Testis (tissue), 3 donors: ENCODE data around the gene LPAR5. TPM values are rescaled to one million over a fixed set of nuclear protein-coding genes. Genes with fewer than 3 reads are reported as not detected.

ENCODE experiments used
- DNase-seq: peaks from one replicate; pipeline ENCODE4 v3.0.0-alpha.2; 2019
- H3K27ac ChIP-seq, 2 donors: fragments of 200-600 bp; sonication (generic); one replicate each; pipeline ENCODE4 v1.5.1; 2019
- H3K27me3 ChIP-seq: fragments of 200-600 bp; sonication (generic); one replicate; pipeline ENCODE4 v1.5.1; 2019
- H3K36me3 ChIP-seq: fragments of 200-600 bp; sonication (generic); one replicate; pipeline ENCODE4 v1.5.1; 2017; ENCODE audit warnings: low read depth; ENCODE audit errors: missing control alignments
- H3K4me1 ChIP-seq: fragments of 200-600 bp; sonication (generic); one replicate; pipeline ENCODE4 v1.5.1; 2019
- H3K4me3 ChIP-seq, 2 donors: fragments of 200-600 bp; sonication (generic); one replicate each; pipeline ENCODE4 v1.5.1; 2017 to 2019
- H3K9me3 ChIP-seq: fragments of 200-600 bp; sonication (generic); one replicate; pipeline ENCODE4 v1.5.1; 2017
- POLR2A ChIP-seq: fragments of 450-650 bp; IDR thresholded peaks from one replicate; pipeline ENCODE4 v1.6.1; 2017; ENCODE audit warnings: antibody characterized with exemption, mild to moderate bottlenecking, moderate library complexity
- WGBS, 2 donors: methylation state at CpG; one replicate each; pipeline ENCODE4 v1.1.5; 2018; 5-methylcytosine and 5-hydroxymethylcytosine counted together
- intact Hi-C: fragments of 100-400 bp; cut with DNase I; formaldehyde crosslinking; loops from one replicate; pipeline ENCODE4 v1.15.1; 2023; ENCODE audit warnings: low total_unique reads
- polyA plus RNA-seq: library from polyadenylated mRNA; stranded (reverse); fragments of 350-450 nt; fragmentation: Illumina TruSeq; extraction: RNeasy Lipid Tissue Mini Kit (QIAGEN cat#74804); gene quantifications from one replicate; pipeline ENCODE4 v1.2.3, GENCODE V29; 2014; ENCODE audit warnings: low read depth, low replicate concordance; ENCODE audit not compliant: insufficient read depth
- total RNA-seq, 2 donors: library from RNA; depleted of rRNA; stranded (reverse); fragments of >200 nt; gene quantifications; one replicate each; pipeline ENCODE4 v1.2.3, GENCODE V29; 2016
- TF ChIP-seq, protein P1 (sequence below), 3 experiments: fragments of 450-650 bp in 2 of 3; fragments of 200-600 bp in 1 of 3; sonication (generic) in 1 of 3; IDR thresholded peaks; one replicate each; pipeline ENCODE4 v1.5.1; 2016 to 2019; ENCODE audit warnings: antibody characterized with exemption in 3 of 3, mild to moderate bottlenecking in 2 of 3, moderate library complexity in 1 of 3

LPAR5 gene
- total and polyA plus RNA-seq, 3 donors from 2014 or later, result 1.5 to 3.1 (median 2.4) TPM

DNA sequence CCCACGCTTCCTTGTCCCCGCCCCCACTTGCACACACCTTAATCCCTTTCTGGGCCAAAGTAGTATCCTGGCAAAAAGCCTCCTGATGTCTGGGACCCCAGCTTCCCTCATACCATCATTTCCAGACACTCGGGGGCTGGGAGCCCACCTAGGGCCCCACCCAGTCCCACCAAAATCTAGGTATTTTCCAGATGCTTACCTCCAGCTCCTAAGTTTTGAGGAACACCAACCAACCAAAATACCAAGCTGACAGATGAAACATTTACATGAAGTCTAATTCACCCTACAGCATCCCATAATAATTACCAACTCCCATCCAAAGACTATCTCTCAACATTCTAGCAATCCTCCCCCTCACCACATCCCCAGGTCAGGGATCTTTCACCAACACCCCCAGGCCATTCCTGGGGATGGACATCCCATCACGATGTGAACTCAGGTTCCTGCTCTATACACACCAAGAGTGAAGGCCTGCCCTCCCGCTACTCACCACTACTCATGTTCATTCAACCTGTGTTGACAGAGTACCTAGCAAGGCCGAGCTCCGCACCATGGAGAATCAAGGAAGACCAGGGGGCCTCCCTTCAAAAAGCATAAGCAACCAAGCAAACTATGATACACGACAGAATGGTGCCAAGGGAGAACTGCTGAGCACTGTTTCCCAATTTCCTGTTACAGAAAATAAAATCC lies 27.0 kb downstream of the LPAR5 start:
- H3K27ac ChIP-seq, result peak overlapping the region; percentile 4 to 82
- H3K27me3 ChIP-seq, result no peaks in the 10 kb centered on the region
- no peaks in the 10 kb centered on the region for H3K9me3 ChIP-seq
- intact Hi-C loops, result loop anchor here (10.0 kb wide), 1 partner anchor 54 kb away; the partner anchor contains the start of gene IFFO1
- peak; percentile 28 for DNase-seq
- H3K36me3 ChIP-seq, result no peaks in the 10 kb centered on the region
- H3K4me3 ChIP-seq, result no peak overlapping the region
- peaks cover 43% of the 10 kb centered on the region for H3K4me1 ChIP-seq
- TF ChIP-seq POLR2A, result no peak
- TF ChIP-seq, protein P1, sequence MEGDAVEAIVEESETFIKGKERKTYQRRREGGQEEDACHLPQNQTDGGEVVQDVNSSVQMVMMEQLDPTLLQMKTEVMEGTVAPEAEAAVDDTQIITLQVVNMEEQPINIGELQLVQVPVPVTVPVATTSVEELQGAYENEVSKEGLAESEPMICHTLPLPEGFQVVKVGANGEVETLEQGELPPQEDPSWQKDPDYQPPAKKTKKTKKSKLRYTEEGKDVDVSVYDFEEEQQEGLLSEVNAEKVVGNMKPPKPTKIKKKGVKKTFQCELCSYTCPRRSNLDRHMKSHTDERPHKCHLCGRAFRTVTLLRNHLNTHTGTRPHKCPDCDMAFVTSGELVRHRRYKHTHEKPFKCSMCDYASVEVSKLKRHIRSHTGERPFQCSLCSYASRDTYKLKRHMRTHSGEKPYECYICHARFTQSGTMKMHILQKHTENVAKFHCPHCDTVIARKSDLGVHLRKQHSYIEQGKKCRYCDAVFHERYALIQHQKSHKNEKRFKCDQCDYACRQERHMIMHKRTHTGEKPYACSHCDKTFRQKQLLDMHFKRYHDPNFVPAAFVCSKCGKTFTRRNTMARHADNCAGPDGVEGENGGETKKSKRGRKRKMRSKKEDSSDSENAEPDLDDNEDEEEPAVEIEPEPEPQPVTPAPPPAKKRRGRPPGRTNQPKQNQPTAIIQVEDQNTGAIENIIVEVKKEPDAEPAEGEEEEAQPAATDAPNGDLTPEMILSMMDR (IDR thresholded peaks at IDR 0.05), result no peak
- WGBS, 2 donors, result 51 to 55% methylated on average over 8 of the region's 8 CpGs

DNA sequence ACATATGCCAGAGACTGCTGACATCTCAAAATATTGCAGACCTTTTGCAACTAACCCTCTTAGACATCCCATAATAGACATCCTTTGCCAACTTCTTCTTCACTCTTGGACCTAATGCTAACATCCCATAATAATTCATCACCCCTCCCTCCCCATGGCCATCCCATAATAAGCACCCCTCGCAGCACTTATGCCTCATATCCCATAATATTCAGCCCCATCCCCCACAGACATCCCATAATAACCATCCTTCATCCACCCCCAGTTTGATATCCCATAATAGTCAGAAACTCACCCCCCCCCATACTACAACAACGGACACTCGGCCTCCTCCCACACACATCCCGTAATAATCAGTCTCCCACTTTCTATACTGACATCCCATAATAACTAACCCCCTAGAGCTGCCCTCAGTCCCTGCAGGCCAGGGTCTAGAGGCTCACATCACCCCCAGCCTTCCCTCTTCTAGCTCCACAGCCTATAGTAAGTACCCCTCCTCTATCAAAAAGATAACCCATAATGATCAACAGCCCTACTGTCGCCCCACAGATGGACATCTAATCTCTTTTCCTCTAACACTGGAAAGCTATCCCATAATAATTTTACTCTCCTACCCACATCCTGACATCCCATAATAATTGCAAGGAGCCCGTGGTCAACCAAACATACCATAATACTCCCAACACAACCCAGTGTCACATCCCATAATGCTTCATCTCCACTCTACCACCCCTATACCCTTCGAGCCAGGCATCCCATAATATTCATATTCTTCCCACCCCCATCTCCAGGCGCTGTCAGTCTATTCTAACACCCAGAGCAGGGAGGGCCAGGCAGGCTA lies 27.8 kb downstream of the LPAR5 start:
- TF ChIP-seq POLR2A, result no peak
- TF ChIP-seq, protein P1 (IDR thresholded peaks at IDR 0.05), result peak in 1 of 3 experiments; percentile 3
- intact Hi-C loops, result loop anchor here (10.0 kb wide), 1 partner anchor 53 kb away; the partner anchor contains the start of gene IFFO1
- H3K9me3 ChIP-seq, result no peaks in the 10 kb centered on the region
- H3K36me3 ChIP-seq, result no peaks in the 10 kb centered on the region
- H3K27ac ChIP-seq, result peak overlapping the region; percentile 4 to 82
- peak; percentile 79 for DNase-seq
- no peaks in the 10 kb centered on the region for H3K27me3 ChIP-seq
- 6 to 7% methylated on average over 8 of the region's 8 CpGs for WGBS, 2 donors
- no peak overlapping the region for H3K4me3 ChIP-seq
- peaks cover 44% of the 10 kb centered on the region for H3K4me1 ChIP-seq

DNA sequence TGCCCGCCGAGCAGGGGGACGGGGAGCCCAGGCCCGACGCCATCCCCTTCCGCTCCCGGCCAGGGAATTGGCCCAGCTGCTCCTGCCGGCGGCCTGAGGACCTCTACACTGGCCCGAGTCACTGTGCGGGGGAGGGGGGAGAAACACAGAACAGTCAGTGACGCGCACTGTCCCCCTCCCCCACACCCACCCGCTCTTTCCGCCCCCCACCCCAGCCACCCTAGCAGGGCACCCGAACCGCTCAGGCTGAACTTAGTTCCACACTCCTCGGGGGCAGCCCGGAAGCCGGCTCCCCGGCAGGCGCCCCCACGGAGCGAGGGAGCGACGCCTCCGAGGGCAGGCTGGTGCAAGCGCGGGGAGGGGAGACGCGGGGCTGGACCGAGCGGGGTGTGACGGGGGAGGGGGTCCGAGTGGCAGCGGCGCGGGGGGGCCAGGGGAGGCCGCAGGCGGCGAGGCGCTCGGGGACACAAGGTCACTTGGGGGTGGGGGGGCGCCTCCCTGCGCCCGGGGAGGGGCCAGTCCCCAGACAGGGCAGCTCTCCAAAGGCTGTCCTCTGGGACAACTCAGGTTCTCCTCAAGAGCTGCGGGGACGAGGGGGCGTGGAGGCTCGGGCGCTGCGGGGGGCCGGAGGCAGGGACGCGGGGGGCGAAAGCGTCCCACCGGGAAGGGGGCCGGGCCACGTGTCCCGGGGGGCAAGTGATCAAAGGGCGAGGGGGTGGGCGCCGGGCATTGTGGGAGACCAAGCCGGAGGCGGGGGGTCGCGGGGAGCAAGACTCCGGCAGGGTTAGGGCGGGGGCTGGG lies 29.2 kb downstream of the LPAR5 start:
- Histone ChIP-seq H3K4me3 (peak overlapping the region; percentile 93 to 100), H3K4me1 (peaks cover 39% of the 10 kb centered on the region), H3K27me3 (no peaks in the 10 kb centered on the region), H3K27ac (peak overlapping the region; percentile 98 to 99), H3K36me3 (no peaks in the 10 kb centered on the region), H3K9me3 (no peaks in the 10 kb centered on the region)
- intact Hi-C loops, result loop anchor here (10.0 kb wide), 1 partner anchor 52 kb away; the partner anchor contains the start of gene IFFO1
- 1% methylated on average over 22 of the region's 70 CpGs; no CpG with 5 or more reads in 1 of the 2 donors for WGBS, 2 donors
- peak; percentile 83 for DNase-seq
- TF ChIP-seq POLR2A, result no peak
- TF ChIP-seq, protein P1 (IDR thresholded peaks at IDR 0.05), result no peak

DNA sequence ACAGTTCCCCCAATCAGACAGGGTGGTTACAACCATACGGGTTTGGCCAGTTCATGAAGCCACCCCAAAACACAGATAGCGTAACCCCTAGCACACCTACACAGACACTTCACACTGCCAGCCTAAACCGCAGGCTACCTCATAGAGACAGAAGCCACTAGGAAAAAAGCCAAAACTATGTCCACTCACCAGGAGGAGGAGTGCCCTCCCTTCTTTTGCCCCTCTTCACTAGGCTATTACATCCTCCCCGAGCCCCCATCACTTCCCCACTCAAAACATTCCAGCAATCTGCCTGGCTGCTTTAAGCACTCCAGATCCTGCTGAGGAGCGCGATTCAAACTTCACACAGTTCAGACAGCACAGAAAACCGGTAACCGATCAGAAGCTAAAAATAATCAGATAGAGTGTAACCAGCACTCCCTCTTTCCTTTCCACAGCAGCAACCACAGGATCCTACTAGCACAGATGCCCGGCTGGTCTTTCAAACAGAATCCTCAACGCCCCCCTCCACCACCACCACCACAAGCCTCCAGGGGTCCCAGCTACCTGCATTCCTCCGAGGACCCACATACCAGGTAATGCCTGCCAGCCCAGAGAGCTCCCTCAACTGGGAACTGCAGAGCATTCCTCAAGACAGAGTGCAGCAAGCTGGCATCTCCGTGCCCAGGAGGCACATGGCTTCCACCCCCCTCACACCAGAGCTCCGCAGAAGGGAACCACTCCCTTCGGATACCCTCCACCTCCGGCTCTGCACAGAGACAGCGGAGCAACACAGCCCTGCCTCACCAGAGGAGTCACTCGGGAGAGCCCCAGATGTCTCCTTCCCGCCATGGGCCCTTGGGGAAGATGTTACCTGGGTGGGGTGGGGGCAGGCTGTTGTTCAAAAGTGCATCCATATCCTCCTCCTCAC lies 30.1 kb downstream of the LPAR5 start:
- H3K4me3 ChIP-seq, result peak overlapping the region; percentile 93 to 100
- no peaks in the 10 kb centered on the region for H3K36me3 ChIP-seq
- 3 to 5% methylated on average over 11 to 18 of the region's 18 CpGs for WGBS, 2 donors
- TF ChIP-seq, protein P1 (IDR thresholded peaks at IDR 0.05), result no peak
- no peak for TF ChIP-seq POLR2A
- no peaks in the 10 kb centered on the region for H3K9me3 ChIP-seq
- peaks cover 39% of the 10 kb centered on the region for H3K4me1 ChIP-seq
- DNase-seq, result peak; percentile 44
- no peaks in the 10 kb centered on the region for H3K27me3 ChIP-seq
- H3K27ac ChIP-seq, result peak overlapping the region; percentile 98 to 99
- intact Hi-C loops, result loop anchor here (10.0 kb wide), 1 partner anchor 51 kb away; the partner anchor contains the start of gene IFFO1
